Endothelial cell of umbilical vein (primary cell): ENCODE results near the gene KRTAP10-2. TPM values are rescaled to one million over a fixed set of nuclear protein-coding genes. Genes with fewer than 3 reads are reported as not detected.

Experiments used
- BruUV-seq: library from RNA; stranded (reverse); fragments of 400-500 nt; replicated peaks from 2 replicates; lab custom pipeline; 2021; lab: Mats Ljungman, UMichigan
- CTCF ChIA-PET: fragments of 300-600, 350-600 bp; sonication (Branson Sonifier 250); formaldehyde crosslinking; loops from one replicate; lab custom pipeline; 2021; ENCODE audit warnings: antibody characterized with exemption, inconsistent platforms; lab: Charles Lee
- POLR2A ChIA-PET: fragments of 300-600, 350-600 bp; sonication (Branson Sonifier 250); formaldehyde crosslinking; loops from one replicate; lab custom pipeline; 2021; ENCODE audit warnings: antibody characterized with exemption, inconsistent platforms; lab: Charles Lee
- DNase-seq: peaks from one replicate; pipeline ENCODE4 v3.0.0-alpha.2; 2011; ENCODE audit warnings: low read depth, low spot score
- FAIRE-seq: peaks from 2 replicates; lab custom pipeline; 2011; peaks lifted over from hg19 to GRCh38; lab: Jason Lieb, UNC
- H2AFZ ChIP-seq: 2 replicates; pipeline ENCODE4 v1.6.0; 2012; ENCODE audit warnings: low read depth, low read length, control low read depth, inconsistent platforms
- H3K27ac ChIP-seq: 2 replicates; pipeline ENCODE4 v1.5.1; 2011; ENCODE audit warnings: low read depth, mild to moderate bottlenecking, control low read depth, low read length, moderate library complexity; ENCODE audit not compliant: insufficient read depth
- H3K27me3 ChIP-seq, 2 experiments: 2 replicates each; pipeline versions ENCODE4 v1.6.0 to v1.6.1; 2011; ENCODE audit warnings: low read length in 2 of 2, mixed read lengths in 1 of 2; ENCODE audit not compliant: control insufficient read depth in 2 of 2, insufficient read depth in 2 of 2
- H3K36me3 ChIP-seq, 2 experiments: 2 replicates in 1 of 2; 3 replicates in 1 of 2; pipeline ENCODE4 v1.5.1; 2011; ENCODE audit warnings: low read length in 2 of 2, mild to moderate bottlenecking in 1 of 2, moderate library complexity in 1 of 2; ENCODE audit not compliant: control insufficient read depth in 2 of 2, insufficient read depth in 2 of 2; ENCODE audit errors: extremely low read depth in 1 of 2
- H3K4me1 ChIP-seq: 3 replicates; pipeline ENCODE4 v1.5.1; 2011; ENCODE audit warnings: mild to moderate bottlenecking, low read length; ENCODE audit not compliant: control insufficient read depth, insufficient read depth; ENCODE audit errors: extremely low read depth
- H3K4me2 ChIP-seq: 2 replicates; pipeline ENCODE4 v1.6.1; 2011; ENCODE audit warnings: low read length, control low read depth, mixed read lengths; ENCODE audit not compliant: insufficient read depth
- H3K4me3 ChIP-seq, 3 experiments: fragments of 200-600 bp in 1 of 3; sonication (generic), shearing (Covaris generic) in 1 of 3; replicated peaks in 1 of 3; 2 replicates each; pipeline ENCODE4 v1.5.1; 2011 to 2016; ENCODE audit warnings: control low read depth in 3 of 3, low read length in 3 of 3, mild to moderate bottlenecking in 2 of 3, inconsistent platforms in 1 of 3, low read depth in 1 of 3, moderate library complexity in 1 of 3; ENCODE audit not compliant: insufficient read depth in 1 of 3
- H3K79me2 ChIP-seq: 2 replicates; pipeline ENCODE4 v1.6.0; 2012; ENCODE audit warnings: low read length, inconsistent platforms; ENCODE audit not compliant: control insufficient read depth, insufficient read depth
- H3K9ac ChIP-seq: replicated peaks from 2 replicates; pipeline ENCODE3; 2011; ENCODE audit warnings: low read length, control low read depth; ENCODE audit not compliant: insufficient read depth; ENCODE audit errors: extremely low read depth
- H3K9me1 ChIP-seq: replicated peaks from 3 replicates; pipeline ENCODE4 v1.6.0; 2011; ENCODE audit warnings: mild to moderate bottlenecking, low read length; ENCODE audit not compliant: control insufficient read depth, insufficient read depth; ENCODE audit errors: extremely low read depth
- H3K9me3 ChIP-seq: replicated peaks from 2 replicates; pipeline ENCODE4 v1.5.1; 2012; ENCODE audit warnings: low read length, inconsistent platforms; ENCODE audit not compliant: control insufficient read depth, insufficient read depth
- H4K20me1 ChIP-seq: replicated peaks from 2 replicates; pipeline ENCODE3; 2011; ENCODE audit warnings: mild to moderate bottlenecking, low read length; ENCODE audit not compliant: control insufficient read depth, insufficient read depth; ENCODE audit errors: extremely low read depth
- EZH2 ChIP-seq: IDR thresholded peaks from 2 replicates; pipeline ENCODE4 v1.6.1; 2012; ENCODE audit warnings: borderline replicate concordance, low read depth, mild to moderate bottlenecking, moderate library complexity, low read length, inconsistent platforms; ENCODE audit not compliant: severe bottlenecking
- FOS ChIP-seq: IDR thresholded peaks from 2 replicates; pipeline ENCODE4 v1.6.1; 2011; ENCODE audit warnings: mild to moderate bottlenecking, low read length, moderate library complexity, borderline replicate concordance; ENCODE audit not compliant: insufficient read depth
- GATA2 ChIP-seq: IDR thresholded peaks from 2 replicates; pipeline ENCODE4 v1.7.0; 2011; ENCODE audit warnings: low read depth, mild to moderate bottlenecking, moderate library complexity, mixed read lengths, low read length; ENCODE audit not compliant: insufficient read length, insufficient read depth
- JUN ChIP-seq: IDR thresholded peaks from 2 replicates; pipeline ENCODE4 v1.6.1; 2011; ENCODE audit warnings: borderline replicate concordance, low read depth; ENCODE audit not compliant: insufficient read length, insufficient read depth
- MAX ChIP-seq: IDR thresholded peaks from 2 replicates; pipeline ENCODE4 v1.6.1; 2011; ENCODE audit not compliant: insufficient read depth, insufficient read length
- MYC ChIP-seq: IDR thresholded peaks from one replicate; pipeline ENCODE4 v1.6.1; 2011; ENCODE audit warnings: mild to moderate bottlenecking, low read depth, low read length
- POLR2A ChIP-seq: IDR thresholded peaks from 2 replicates; pipeline ENCODE4 v1.6.1; 2012; ENCODE audit warnings: low read depth, mild to moderate bottlenecking, control low read depth, low read length
- POLR2AphosphoS5 ChIP-seq: IDR thresholded peaks from 2 replicates; pipeline ENCODE4 v1.6.1; 2012; ENCODE audit warnings: low read depth, mild to moderate bottlenecking, control low read depth, low read length, moderate library complexity; ENCODE audit not compliant: insufficient read depth
- dilution Hi-C: fragments of 300-500 bp; cut with MboI; formaldehyde crosslinking; loops from one replicate; pipeline ENCODE4 v1.15.0; 2019; ENCODE audit warnings: low sequenced_read_pairs; ENCODE audit not compliant: extremely low pct_ligation_motif_present
- intact Hi-C: fragments of 100-400 bp; cut with micrococcal nuclease; formaldehyde crosslinking; loops from one replicate; pipeline ENCODE4 v1.10.0; 2022
- polyA plus RNA-seq, 4 experiments: library from polyadenylated mRNA; depleted of rRNA in 3 of 4; stranded (reverse) in 3 of 4; unstranded in 1 of 4; fragments of >200 nt; gene quantifications; 2 replicates each; pipeline versions ENCODE4 v1.2.1 to v1.2.3, GENCODE V29; 2011 to 2012; ENCODE audit warnings: missing spikeins in 1 of 4
- total RNA-seq: library from RNA; stranded (reverse); gene quantifications from 2 replicates; pipeline ENCODE4 v1.2.3, GENCODE V29; 2021
- TF ChIP-seq, protein P1 (sequence below), 2 donors: IDR thresholded peaks; 1 replicate in 1 of 2; 2 replicates in 1 of 2; pipeline ENCODE4 v1.5.1; 2011; ENCODE audit warnings: low read length in 2 of 2, mild to moderate bottlenecking in 2 of 2, moderate library complexity in 2 of 2, control low read depth in 1 of 2, inconsistent platforms in 1 of 2, low read depth in 1 of 2; ENCODE audit not compliant: insufficient read depth in 1 of 2; ENCODE audit errors: extremely low read depth in 1 of 2

The KRTAP10-2 gene
- total and polyA plus RNA-seq, 2 donors (not counting 3 experiments of a cell fraction or from before 2014, with no cell fraction given): not detected

DNA sequence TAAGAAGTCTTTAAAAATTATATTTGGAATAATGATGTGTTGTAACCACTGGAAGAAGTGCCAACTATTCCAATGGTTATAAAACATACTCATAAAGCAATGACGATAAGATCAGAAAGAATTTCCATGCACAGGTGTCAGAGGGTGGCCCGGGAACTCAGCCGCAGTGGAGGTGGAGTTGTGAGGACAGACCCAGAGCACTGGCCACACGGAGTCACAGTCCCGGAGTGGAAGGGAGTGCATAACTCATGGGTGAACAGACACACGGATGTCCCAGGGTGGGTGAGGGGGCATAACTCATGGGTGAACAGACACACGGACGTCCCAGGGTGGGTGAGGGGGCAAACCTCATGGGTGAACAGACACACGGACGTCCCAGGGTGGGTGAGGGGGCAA lies 24.7 kb upstream of the KRTAP10-2 start:
- no peaks in the 10 kb centered on the region for H3K9me3 ChIP-seq
- H4K20me1 ChIP-seq: no peaks in the 10 kb centered on the region
- no peak overlapping the region for H3K4me3 ChIP-seq
- TF ChIP-seq, protein P1, sequence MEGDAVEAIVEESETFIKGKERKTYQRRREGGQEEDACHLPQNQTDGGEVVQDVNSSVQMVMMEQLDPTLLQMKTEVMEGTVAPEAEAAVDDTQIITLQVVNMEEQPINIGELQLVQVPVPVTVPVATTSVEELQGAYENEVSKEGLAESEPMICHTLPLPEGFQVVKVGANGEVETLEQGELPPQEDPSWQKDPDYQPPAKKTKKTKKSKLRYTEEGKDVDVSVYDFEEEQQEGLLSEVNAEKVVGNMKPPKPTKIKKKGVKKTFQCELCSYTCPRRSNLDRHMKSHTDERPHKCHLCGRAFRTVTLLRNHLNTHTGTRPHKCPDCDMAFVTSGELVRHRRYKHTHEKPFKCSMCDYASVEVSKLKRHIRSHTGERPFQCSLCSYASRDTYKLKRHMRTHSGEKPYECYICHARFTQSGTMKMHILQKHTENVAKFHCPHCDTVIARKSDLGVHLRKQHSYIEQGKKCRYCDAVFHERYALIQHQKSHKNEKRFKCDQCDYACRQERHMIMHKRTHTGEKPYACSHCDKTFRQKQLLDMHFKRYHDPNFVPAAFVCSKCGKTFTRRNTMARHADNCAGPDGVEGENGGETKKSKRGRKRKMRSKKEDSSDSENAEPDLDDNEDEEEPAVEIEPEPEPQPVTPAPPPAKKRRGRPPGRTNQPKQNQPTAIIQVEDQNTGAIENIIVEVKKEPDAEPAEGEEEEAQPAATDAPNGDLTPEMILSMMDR (IDR thresholded peaks at IDR 0.05; ENCODE audit: extremely low read depth in 1 of 2, insufficient read depth in 1 of 2, low read depth in 1 of 2, low read length in 2 of 2): no peak
- TF ChIP-seq JUN (no peak), EZH2 (no peak), POLR2AphosphoS5 (no peak), GATA2 (no peak), FOS (no peak), MAX (no peak), MYC (no peak), POLR2A (no peak)
- no peak overlapping the region for H3K9ac ChIP-seq
- no peak for DNase-seq
- ChIA-PET CTCF (no interaction called here), POLR2A (no interaction called here)
- no peaks in the 10 kb centered on the region for H3K79me2 ChIP-seq
- dilution Hi-C loops (no loop called here), intact Hi-C loops (no loop called here)
- FAIRE-seq: no peak
- H3K27me3 ChIP-seq: no peaks in the 10 kb centered on the region
- H3K27ac ChIP-seq: no peak overlapping the region
- no TSS peak for BruUV-seq
- H2AFZ ChIP-seq: no peak overlapping the region
- H3K9me1 ChIP-seq: no peaks in the 10 kb centered on the region
- no peaks in the 10 kb centered on the region for H3K4me1 ChIP-seq
- H3K36me3 ChIP-seq: no peaks in the 10 kb centered on the region
- H3K4me2 ChIP-seq: no peak overlapping the region
